Loucy (cell line): Measurements from ENCODE around the gene RUSF1.

Experiments used
- EZH2phosphoT487 ChIP-seq: fragments of 200-600 bp; IDR thresholded peaks from 2 replicates; pipeline ENCODE4 v1.6.1; 2018; ENCODE audit warnings: antibody characterized with exemption, mild to moderate bottlenecking, moderate library complexity, borderline replicate concordance
- TF ChIP-seq, protein P1 (sequence below): fragments of 200-600 bp; sonication (generic); conservative IDR thresholded peaks from 2 replicates; pipeline ENCODE4 v1.5.1; 2014; ENCODE audit warnings: mild to moderate bottlenecking, antibody characterized with exemption, low read length

DNA sequence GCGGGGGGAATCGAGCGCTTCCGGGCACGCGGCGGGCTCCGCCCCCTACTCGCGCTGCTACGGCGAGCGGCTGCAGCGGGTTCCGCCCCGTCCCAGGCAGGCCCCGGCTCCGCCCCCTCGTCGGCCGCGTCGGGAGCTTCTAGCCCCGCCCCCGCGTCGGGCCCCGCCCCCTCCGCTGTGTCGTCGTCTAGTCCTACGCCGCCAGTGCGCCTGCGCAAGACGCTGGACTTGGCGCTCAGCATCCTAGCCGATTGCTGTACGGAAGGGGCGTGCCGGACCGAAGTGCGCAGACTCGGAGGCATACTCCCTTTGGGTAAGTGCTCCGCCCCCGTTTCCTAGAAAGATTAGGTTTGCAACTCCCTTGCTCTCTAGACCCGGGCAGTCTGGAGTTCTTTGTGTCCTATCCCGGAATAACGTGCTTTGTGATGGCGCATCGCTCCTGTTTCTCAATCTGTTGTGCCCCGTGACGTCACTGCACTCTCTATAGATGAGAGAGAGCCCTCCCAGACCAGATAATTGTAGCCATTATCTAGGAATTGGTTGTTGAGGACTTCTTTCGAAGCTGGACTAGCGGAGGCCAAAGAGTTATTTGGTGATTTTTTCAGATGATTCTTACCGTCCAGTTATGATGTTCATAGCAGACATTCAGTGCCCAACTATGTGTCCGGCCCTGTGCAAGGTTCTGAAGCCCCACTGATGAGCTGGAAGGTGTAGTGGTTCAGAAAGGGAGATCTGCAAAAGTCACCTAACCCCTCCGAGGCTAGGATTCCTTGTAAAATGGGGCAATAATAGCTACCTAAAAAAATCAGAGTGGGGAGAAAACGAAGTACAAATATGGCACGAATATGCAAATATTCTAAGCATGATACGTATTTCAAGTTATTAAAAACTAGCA is 48.3 kb downstream of the RUSF1 start:
- TF ChIP-seq, protein P1, sequence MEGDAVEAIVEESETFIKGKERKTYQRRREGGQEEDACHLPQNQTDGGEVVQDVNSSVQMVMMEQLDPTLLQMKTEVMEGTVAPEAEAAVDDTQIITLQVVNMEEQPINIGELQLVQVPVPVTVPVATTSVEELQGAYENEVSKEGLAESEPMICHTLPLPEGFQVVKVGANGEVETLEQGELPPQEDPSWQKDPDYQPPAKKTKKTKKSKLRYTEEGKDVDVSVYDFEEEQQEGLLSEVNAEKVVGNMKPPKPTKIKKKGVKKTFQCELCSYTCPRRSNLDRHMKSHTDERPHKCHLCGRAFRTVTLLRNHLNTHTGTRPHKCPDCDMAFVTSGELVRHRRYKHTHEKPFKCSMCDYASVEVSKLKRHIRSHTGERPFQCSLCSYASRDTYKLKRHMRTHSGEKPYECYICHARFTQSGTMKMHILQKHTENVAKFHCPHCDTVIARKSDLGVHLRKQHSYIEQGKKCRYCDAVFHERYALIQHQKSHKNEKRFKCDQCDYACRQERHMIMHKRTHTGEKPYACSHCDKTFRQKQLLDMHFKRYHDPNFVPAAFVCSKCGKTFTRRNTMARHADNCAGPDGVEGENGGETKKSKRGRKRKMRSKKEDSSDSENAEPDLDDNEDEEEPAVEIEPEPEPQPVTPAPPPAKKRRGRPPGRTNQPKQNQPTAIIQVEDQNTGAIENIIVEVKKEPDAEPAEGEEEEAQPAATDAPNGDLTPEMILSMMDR, result no peak
- TF ChIP-seq EZH2phosphoT487, result no peak
